Left ventricle myocardium inferior (tissue), 1 donor: ENCODE measurements around the gene PSMB4. TPM values are rescaled to one million over a fixed set of nuclear protein-coding genes. Genes with fewer than 3 reads are reported as not detected.
A peak's percentile ranks its signal among the peaks of the same experiment; 100 is the strongest.

Experiments used
- DNase-seq: peaks from one replicate; pipeline ENCODE4 v3.0.0-alpha.2; 2020
- H3K27ac ChIP-seq: fragments of 200-600 bp; replicated peaks from 2 replicates; pipeline ENCODE4 v1.8.0; 2021
- H3K27me3 ChIP-seq: fragments of 200-600 bp; 2 replicates; pipeline ENCODE4 v1.8.0; 2021; ENCODE audit warnings: low read depth
- H3K36me3 ChIP-seq: fragments of 200-600 bp; 2 replicates; pipeline ENCODE4 v1.8.0; 2021
- H3K4me1 ChIP-seq: fragments of 200-600 bp; 2 replicates; pipeline ENCODE4 v1.8.0; 2021
- H3K4me3 ChIP-seq: fragments of 200-600 bp; 2 replicates; pipeline ENCODE4 v1.8.0; 2021; ENCODE audit warnings: mild to moderate bottlenecking, moderate library complexity
- H3K9me3 ChIP-seq: fragments of 200-600 bp; replicated peaks from 2 replicates; pipeline ENCODE4 v1.8.0; 2021
- CTCF ChIP-seq: fragments of 200-600 bp; IDR thresholded peaks from 2 replicates; pipeline ENCODE4 v1.8.0; 2021; ENCODE audit warnings: antibody characterized with exemption, mild to moderate bottlenecking, borderline replicate concordance
- intact Hi-C: fragments of 100-400 bp; cut with micrococcal nuclease; formaldehyde crosslinking; loops from one replicate; pipeline ENCODE4 v1.11.0; 2022
- total RNA-seq: library from RNA; stranded (reverse); fragmentation: NEBNext Ultra II Directional; extraction: Animal tissue kit (Norgen Biotek cat#: 25700); gene quantifications from one replicate; pipeline ENCODE4 v1.2.1, GENCODE V29; 2021
- donor health status: DM: no; HTN: yes; CAD: no; lungs with severe emphysema.

PSMB4 gene
- total RNA-seq, 1 donor from 2014 or later: 186 TPM

- Histone ChIP-seq H3K4me3 (no peak overlapping the region), H3K36me3 (peaks cover 98% of the 10 kb centered on the region), H3K4me1 (peaks cover 22% of the 10 kb centered on the region), H3K9me3 (no peaks in the 10 kb centered on the region), H3K27me3 (no peaks in the 10 kb centered on the region), H3K27ac (no peak overlapping the region)
- peak; percentile 18 for DNase-seq
- no peak for TF ChIP-seq CTCF
- intact Hi-C loops: no loop called here
Observed at GRCh38 chr1:151405187-151405951, 6.0 kb downstream of the PSMB4 start.

- no peak for DNase-seq
- intact Hi-C loops: no loop called here
- H3K4me1 ChIP-seq: peaks cover 14% of the 10 kb centered on the region
- H3K27me3 ChIP-seq: no peaks in the 10 kb centered on the region
- no peaks in the 10 kb centered on the region for H3K9me3 ChIP-seq
- peaks cover 98% of the 10 kb centered on the region for H3K36me3 ChIP-seq
- no peak overlapping the region for H3K4me3 ChIP-seq
- TF ChIP-seq CTCF: no peak
- no peak overlapping the region for H3K27ac ChIP-seq
Observed at GRCh38 chr1:151406176-151406575, 6.8 kb downstream of the PSMB4 start.

GRCh38 chr1:151407304-151407703 is 7.9 kb downstream of the PSMB4 start:
- no peak for DNase-seq
- no peak for TF ChIP-seq CTCF
- intact Hi-C loops: no loop called here

GRCh38 chr1:151408891-151409290 is 9.5 kb downstream of the PSMB4 start:
- no peak overlapping the region for H3K4me3 ChIP-seq
- intact Hi-C loops: no loop called here
- TF ChIP-seq CTCF: no peak
- H3K27me3 ChIP-seq: no peaks in the 10 kb centered on the region
- peaks cover 9% of the 10 kb centered on the region for H3K4me1 ChIP-seq
- DNase-seq: no peak
- peaks cover 93% of the 10 kb centered on the region for H3K36me3 ChIP-seq
- no peaks in the 10 kb centered on the region for H3K9me3 ChIP-seq
- H3K27ac ChIP-seq: no peak overlapping the region

More at GRCh38 chr1:151407304-151407703, 7.9 kb downstream of the PSMB4 start:
- no peak overlapping the region for H3K4me3 ChIP-seq
- no peaks in the 10 kb centered on the region for H3K27me3 ChIP-seq
- H3K9me3 ChIP-seq: no peaks in the 10 kb centered on the region
- peaks cover 9% of the 10 kb centered on the region for H3K4me1 ChIP-seq
- H3K27ac ChIP-seq: no peak overlapping the region
- H3K36me3 ChIP-seq: peaks cover 98% of the 10 kb centered on the region

GRCh38 chr1:151411884-151412283 is 12.5 kb downstream of the PSMB4 start:
- Histone ChIP-seq H3K9me3 (no peaks in the 10 kb centered on the region), H3K27ac (no peak overlapping the region), H3K4me1 (no peaks in the 10 kb centered on the region), H3K36me3 (peaks cover 96% of the 10 kb centered on the region), H3K27me3 (no peaks in the 10 kb centered on the region), H3K4me3 (no peak overlapping the region)
- intact Hi-C loops: no loop called here
- TF ChIP-seq CTCF: no peak
- DNase-seq: no peak
